NCI-H2107 treated with DMSO at 0.1 percent for 48 hours (cell line): Measurements from ENCODE around the gene FAM240A.

Source experiments
- DNase-seq: peaks from one replicate; lab custom pipeline; 2025; ENCODE audit not compliant: unreplicated experiment; lab: John Stamatoyannopoulos, UW

The FAM240A gene

DNA sequence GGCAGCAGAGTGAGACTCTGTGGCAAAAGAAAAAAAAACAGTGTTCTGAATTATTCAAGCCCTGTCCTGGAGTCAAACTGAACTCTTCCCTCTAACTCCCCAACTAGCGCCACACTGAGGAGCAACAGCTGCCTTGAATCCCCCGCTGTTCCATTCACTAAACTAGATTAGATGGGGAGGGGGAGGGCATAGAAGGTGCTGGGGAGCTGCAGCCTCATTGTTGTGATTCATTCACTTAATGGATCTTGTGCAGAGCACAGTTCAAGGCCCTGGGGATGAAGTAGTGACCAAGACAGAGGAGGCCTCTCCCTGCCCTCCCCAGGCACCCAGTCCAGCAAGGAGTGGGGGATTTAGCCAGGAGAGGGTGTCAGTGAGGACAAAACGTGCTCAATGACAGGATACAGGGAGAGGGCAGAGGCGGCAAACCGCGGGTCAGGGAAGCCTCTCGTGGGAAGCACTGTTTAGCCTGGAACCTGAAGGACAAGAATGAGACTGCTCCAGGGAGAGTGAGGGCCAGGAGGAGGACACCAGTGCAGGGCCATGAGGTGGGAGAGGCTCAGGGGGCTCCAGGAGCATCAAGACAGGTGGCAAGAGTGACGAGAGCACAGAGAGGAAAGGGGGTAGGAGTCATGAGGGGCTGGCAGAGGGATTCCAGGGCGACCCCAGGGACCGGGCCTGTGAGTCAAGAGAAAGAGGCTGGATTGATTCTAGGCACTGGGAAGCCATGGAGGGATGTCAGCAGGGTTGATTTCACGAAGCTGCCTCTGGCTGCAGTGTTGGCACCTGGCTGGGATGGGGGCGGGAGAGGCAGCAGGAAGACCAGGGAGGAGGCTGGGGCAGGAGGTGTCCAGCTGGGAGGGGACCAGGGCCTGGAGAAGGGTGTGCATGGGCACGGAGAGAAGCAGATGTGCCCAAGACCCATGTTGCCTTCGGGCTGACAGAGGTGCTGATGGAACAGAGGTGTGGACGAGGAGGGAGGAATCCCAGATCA, 49.7 kb downstream of the FAM240A start:
- DNase-seq: no peak

DNA sequence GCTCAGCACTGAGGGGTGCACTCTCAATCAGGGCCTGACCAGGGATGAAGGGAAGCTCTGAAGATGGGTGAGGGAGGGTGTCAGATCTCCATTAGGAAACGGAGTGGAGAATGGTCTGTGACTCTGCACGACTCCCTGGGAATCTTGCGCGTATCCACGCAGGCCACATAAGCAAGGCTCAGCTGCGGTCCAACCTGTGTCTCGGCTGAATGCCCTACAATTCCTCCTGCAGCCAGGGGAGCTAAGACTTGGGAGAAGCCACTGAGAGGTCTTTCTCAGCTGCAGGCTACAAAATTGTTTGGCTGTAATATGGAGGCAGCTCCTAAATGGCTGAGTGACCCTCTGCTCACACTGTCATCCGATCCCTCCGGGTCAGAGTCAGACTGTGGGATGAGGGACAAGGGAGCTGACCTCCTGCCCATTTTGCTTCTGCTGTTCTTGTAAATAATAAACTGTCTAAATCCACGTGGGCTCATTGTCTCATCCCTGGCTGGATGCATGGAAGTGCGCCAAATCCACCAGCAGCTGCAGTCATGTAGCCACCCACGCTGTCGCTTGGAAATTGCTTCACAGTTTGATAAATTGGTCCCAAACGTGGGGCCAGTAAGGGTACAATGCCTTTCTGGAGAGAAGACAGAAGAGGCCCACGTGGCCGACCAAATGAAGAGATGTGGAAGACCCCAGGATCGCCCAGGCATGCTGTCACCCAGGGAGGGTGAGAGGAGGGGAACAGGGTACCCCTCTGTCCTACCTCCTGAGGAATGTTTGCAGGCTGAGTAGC, 50.6 kb downstream of the FAM240A start:
- no peak for DNase-seq

DNA sequence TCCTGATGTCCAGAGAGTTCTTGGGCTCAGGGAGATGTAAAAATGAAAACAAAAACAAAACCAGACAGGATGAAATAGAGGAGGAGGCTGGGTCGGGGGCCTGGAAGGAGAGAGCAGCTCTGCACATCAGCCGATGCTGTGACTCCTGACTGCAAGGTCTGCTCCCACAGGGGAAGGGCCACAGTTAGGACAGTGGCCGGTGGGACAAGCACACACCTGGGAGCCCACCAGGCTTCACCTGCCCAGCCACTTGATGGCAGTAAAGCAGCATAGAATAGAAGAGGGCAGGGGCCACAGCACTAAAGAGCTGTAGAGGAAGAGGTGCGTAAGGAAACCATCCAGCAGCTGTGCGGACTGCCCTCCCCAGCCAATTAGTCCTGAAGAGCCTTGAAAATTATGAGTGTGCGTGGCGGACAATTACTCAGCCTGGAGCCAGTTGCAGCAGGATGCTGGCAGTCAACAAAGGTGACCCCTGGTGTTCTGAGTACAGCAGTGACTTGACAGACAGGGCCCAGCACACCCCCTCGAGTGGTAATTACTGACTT, 51.3 kb downstream of the FAM240A start:
- DNase-seq: peak; percentile 56

DNA sequence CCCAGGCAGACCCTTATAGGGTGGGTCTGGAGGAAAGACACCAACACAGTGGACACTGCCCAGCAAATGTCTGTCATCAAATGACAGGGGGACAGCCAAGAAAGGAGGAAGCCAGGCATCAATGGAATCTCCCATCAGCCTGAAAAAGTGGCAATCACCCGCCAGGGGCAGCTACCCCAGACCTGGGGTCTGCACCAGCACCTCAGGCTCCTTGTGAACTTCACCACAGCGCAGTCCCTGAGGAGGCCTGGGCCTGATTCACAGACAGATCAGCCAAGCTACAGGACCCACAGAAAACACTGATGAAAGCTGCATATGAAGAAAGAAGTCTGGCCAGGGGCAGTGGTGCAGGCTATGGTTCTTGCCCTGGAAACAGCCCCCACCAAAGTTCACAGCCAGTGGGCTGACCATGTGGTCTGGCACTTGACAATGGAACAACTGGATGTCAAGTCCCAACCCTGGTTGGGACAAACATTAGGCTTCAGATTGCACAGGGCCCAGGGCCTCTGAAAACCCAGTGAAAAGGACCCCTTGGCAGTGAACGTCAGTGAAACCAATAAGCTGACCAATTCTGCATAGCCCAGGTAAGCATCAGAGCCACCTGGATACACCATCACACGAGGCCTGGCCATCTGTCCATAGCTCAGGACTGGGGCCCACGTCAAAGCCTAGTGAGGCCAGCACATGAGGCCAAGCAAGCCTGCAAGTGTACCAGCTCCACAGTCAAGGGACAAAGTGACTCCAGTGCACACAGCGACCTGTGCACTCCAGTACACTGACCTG, 52.1 kb downstream of the FAM240A start:
- no peak for DNase-seq

DNA sequence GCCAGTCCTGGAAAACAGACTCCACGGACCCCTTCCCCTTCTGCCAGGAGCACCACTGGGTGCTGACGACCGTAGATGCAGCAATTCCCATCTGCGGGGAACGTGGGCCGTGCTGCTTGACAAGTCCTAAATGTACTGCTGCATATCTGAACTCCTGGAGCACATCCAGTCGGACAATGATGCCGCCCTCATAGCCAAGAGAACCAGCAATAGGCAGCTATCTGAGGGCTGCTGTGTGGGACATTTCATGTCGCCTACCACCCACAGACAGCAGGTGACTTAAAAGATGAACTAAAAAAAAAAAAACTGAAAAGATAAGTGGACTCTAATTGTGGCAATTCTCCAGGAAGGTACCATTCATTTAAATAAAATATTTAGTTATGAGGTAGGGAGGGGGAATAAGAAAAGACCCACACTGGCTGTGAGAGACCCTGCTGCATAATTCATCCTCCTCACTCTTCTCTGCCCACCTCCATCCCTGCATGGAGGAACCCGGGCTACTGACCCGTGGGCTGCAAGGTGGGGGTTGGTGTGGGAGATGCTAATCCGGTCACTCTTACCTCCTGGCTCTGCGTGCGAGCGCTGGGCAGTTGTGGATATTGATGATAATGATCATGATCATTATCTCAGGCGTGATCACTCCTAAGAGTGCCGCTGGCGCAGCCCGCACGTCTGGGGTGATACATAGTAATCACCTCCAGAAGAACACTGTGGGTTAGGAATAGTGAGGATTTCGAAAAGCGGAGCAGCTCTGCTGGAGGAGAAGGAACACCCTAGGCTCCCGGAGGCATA, 52.8 kb downstream of the FAM240A start:
- DNase-seq: no peak

DNA sequence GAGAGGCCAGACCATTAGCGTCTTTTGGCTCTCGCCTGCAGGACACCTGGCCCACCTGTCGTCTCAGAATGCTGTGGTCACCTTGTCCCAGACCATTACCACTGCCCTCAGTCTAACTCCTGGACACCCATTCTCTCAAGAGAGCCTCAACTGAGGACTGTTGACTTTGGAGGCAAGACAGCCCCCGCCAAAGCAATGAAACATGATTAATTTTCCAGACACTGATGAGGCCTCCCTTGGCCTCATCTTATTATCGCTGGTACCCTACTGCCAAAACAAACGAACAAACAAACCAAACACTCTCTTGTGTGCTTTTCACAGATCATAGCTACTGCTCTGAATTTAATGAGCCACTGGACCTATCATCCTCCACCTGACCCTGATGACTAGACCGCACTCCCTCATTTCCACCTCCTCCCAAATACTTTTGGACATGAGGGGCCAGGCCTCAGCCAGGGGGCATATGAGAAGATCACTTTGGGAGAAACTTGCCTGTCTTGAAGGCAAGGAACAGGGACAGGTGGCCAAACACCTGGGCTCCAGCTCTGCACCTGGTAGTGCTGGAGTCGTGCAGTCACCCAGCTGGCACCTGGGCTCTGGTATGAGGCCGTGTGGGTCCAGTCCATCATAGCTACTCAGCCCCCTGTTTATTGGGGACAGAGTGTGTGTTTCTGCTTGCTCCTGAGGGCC, 53.6 kb downstream of the FAM240A start:
- no peak for DNase-seq

DNA sequence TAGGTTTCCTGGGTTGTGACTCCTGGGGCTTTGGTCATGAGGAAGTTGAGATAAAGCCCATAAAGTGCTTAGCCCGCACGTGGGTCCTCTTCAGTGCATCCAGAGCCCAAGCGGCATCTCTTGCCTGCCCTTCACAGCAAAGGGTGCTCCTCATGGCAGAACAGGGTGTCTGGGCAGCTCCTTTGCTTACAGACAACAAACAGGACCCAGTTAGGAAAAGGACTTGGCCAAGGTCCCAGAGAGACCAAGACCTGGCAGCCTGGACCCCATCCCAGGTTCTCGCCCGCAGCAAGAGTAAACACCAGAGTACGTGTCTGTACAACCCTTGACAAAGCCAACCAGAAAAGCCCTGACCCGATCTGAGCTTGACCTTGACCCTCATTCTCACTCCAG, 54.1 kb downstream of the FAM240A start:
- DNase-seq: no peak

DNA sequence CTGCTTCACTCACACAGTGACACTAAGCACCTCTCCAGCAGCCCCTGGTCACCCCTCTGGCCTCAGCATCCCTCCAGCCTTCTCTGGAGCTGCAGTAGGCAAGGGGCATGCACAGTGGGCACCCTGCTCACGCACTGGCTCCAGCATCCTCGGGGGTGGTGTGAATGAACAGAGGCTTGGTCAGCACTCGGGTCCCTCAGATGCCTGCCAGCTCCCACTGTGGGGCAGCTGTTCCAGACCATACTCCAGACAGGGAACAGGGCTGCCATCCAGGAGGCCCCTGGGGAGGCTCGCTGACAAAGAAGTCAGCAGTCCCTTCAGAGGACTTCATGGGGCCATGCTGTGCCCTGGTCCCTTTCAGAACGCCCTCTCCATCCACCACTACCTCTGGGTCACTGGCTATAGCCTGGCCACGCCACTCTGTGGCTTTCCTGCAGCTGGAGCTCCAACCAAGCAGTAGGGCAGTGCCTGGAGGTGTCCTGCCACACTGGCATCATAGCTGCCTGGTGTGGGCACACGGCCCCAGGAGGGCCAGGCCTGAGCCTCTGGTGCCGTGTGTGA, 54.8 kb downstream of the FAM240A start:
- no peak for DNase-seq

DNA sequence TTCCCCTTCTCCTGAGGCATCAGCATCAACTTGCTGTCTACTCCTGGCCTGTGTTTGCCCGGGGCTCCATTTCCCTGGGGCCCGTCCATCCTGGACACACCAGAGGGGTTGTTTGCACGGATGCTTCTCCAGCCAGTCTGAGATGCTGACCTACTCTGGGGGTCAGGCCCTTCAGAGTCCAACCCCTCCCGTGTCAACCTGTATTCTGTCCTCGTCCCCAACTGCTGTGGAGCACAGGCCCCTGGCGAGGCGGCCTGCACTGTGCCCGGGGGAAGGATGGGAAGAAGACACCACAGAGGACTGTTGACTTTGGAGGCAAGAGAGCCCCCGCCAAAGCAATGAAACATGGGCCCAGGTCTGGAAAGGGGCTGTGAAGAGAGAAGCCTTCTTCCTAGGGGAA, 55.3 kb downstream of the FAM240A start:
- no peak for DNase-seq

DNA sequence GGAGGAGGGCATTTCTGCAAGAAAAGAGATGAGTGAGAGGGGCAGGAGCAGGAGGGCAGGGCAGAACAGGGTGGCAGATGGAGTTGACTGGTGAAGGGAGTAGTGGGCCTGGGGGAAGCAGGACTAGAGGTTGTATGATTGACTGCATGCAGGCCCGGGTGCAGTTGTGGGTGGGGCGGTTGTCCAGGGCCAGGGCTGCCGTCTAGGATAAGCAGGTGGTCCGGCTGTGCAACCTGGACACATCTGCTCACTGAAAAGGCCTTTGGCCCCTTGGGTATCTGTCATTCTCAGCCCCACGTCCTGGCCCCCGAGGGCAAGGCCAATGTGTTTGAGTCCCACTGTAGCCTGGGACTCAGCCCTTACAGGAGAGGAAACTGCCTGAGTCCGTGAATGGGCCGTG, 55.8 kb downstream of the FAM240A start:
- no peak for DNase-seq

DNA sequence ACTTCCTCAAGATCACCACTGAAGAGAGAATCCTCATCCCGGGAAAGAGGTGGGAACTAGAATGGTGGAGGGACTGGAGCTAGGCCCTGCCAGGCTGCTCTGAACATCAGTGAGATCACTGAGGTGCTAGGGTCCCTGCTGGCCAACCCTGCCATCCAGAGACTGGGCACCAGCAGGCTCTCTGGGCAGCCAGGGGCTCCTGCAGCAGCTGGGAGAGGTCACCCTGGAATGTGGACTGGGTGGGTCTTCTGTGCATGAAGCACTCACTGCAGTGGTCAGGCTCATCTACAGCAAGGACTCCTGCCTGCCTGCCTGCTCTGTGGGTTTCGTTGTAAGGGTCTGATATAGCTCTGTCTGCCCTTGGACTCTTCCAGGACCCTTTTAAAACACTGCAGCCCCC, 56.3 kb downstream of the FAM240A start:
- no peak for DNase-seq

DNA sequence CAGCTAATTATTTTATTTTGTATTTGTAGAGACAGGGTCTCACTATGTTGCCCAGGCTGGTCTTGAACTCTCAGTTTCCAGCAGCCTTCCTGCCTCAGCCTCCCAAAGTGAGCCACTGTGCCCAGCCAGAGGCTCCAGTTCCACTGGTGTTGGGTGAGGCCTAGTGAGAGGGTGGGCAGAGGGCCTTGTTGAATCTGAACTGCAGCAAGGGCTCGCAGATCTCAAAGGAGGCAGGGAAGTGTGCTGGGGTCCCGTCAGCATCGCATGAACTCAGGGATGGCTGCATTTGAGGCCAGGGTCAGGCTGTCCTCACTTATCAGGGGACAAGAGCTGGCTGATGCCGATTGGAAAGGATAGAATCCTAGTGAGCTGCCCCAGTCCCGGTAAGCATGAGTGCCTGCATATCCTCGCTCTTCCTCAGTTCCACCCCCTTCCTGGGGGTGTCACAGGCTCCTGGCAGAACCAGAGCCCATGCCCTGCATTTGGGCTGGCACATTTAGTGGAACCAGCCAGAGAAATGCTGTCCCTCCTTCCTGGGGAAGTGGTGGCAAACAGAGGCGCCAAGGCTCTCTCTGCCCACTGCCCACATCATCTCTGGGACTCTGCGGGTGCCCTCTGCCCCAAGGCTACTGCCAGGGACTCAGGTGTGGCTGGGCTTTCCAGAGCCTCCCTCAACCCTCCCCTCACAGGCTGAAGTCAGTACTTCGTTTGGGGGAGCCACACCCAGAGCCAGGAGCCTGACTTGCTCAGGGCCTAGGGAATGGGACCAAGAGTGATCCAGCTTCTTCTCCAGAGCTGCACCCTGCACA, 57.1 kb downstream of the FAM240A start:
- no peak for DNase-seq

DNA sequence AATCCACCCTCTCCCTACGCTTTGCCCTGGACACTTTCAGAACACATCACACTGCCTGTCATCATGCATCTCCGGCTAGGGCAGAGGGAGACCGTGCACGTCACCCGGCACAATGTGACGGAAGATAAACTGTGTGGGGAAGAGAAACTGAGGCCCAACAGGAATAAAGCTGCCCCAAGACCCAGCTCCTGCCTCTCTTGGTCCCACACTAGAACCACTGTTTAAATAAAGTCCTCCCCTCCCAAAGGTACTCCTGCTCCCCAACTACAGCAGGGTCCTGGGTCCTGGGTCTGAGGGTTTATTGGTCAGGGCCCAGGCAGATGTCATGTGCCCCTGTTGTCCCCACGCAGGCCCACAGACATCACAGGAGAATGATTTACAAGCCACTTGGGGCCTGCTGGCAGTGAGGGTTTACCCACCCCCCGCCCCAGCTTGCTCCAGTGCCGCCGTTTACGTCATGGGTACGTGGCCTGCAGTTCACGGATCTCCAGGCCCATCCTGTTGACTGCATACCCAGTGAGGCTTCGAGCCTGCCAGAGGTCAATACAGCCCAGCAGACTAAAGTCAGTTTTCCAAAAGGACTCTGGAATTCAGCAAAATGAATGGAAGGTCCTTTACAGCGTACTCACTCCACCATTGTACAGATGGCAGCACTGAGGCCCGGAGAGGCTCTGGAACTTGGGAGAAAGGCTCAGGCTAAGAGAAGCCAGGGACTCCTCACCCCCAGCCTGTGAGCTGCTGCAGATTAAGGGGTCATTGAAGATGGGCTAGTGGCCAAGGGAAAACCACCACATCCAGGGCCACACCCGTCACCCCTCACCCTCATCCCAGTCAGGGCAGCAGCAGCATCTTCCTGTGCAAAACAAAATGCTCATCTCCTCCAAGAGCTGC, 57.9 kb downstream of the FAM240A start:
- no peak for DNase-seq

DNA sequence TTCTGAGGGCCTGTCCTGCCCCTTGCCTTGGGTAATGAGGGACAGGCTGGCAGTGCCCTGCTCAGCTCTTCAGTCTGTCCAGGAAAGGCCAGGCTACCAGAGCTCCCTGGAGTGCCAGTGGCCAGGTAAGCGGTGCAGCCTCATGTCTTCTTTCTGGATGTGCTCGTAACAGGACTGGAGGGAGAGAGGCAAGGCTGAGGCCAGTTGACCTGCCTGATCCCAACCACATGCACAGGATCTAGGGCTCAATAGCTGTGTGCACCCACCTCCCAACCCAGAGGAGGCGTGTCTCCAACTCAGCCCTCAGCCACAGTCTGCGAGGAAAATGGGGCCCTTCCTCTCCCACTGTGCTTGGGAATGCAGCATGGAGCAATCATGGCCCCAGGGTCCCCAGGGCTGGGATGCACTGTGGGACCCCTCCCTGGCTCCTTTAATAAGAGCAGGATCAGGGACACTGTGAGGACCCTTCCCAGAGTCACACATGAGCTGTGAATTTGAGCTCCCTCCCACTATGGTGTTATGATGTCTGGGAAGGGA, 58.6 kb downstream of the FAM240A start:
- DNase-seq: no peak

DNA sequence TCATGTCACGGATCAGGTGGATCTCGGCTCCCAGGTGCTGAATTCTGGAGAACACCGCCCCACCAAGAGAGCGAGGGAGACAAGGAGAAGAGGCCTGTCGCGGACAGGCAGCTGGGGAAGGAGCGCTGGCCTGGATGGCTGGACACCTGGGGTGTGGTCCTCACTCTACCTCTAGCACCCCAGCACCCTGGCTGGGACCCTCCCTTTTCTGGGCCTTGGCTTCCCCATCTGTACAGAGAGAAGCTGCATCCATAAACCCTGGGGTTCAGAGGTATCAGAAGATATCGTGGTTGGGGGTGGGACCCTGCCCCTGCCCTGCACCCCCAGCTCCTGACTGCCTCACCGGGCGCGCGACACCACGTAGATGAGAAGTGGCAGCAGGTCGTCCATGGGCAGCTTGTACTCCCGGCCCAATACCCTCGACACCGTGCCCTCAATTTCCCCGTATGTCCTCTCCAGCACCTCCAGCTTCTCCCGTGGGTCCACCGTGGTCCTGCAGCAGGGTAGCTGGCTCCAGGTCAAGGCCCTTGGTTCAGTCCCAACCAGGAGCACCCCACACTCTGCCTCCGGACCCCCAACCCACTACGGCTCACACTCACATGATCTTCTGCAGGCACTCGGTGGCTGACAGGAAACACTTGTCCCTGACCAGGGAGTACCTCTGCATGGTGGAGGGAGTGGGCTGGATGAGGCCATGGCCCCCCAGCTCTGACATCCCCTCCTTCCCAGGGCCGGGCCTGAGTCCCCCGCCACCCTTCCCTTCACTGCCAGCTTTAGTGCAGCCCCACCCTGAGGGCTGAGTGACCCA, 59.4 kb downstream of the FAM240A start:
- no peak for DNase-seq

DNA sequence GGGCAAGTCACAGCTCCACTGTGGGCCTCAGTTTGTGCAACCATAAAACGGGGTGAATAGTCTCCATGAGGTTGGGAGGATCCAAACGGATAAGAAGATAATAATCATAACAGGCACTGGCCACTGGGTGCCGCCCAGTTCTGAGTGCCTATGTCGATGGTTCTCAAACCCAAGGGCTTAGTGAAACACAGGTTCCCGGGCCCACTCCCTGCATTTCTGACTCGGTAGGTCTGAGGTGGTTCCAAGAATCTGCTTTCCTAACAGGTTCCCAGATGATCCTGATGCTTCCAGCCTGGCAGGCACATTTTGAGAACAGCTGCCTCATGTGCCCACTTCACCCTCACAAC, 60.0 kb downstream of the FAM240A start:
- no peak for DNase-seq
